HT-29 (cell line): ENCODE data around the gene RGS14. TPM values are rescaled to one million over a fixed set of nuclear protein-coding genes. Genes with fewer than 3 reads are reported as not detected.
"Not testable (repeated sequence)": the region's sequence is repeated elsewhere in the genome, so short reads cannot be mapped to it uniquely, and the experiment has no call there.

Source experiments
- DNase-seq: peaks from one replicate; pipeline ENCODE4 v3.0.0-alpha.2; 2015; ENCODE audit warnings: low spot score
- total RNA-seq: library from RNA; depleted of rRNA; stranded (reverse); fragments of >200 nt; shearing (Covaris generic); gene quantifications from 2 replicates; pipeline ENCODE4 v1.2.3, GENCODE V29; 2014; rRNA removed

The RGS14 gene
- total RNA-seq, 1 experiment from 2014 or later, result 48.9 TPM

DNA sequence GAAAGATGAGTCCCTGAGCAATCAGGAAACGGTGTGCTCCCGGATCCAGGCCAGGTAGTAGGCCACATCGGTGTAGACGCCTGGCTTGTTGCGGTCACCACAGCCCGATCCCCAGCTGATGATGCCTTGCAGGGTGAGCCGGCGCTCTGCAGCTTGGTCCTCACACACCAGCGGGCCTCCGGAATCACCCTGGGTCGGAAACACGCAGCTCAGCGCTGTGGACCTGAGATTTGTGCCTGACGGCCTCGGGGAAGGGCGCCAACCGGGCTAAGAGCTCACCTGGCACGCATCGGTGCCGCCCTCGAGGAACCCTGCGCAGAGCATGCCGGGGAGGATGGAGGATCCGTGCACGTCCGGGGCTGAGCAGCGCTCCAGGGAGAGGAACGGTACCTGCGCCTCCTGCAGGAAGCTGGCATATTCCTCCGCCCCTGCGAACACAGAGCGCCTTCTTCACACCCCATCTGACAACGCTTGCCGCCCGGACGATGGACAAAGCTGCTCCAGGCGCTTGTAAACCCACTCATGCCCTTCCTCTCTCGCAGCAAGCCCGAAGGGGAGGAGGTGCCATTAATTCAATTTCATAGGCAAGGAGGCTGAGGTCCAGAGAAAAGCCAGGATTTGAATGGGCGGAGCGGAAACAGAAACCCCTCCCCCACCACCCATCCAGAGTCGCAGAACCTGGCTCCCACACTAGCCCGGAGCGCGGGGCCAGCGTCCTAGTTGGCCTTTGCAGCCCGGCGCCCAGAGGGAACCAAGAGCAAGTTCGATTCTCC is 44.7 kb downstream of the RGS14 start:
- DNase-seq, result peak; percentile 92

DNA sequence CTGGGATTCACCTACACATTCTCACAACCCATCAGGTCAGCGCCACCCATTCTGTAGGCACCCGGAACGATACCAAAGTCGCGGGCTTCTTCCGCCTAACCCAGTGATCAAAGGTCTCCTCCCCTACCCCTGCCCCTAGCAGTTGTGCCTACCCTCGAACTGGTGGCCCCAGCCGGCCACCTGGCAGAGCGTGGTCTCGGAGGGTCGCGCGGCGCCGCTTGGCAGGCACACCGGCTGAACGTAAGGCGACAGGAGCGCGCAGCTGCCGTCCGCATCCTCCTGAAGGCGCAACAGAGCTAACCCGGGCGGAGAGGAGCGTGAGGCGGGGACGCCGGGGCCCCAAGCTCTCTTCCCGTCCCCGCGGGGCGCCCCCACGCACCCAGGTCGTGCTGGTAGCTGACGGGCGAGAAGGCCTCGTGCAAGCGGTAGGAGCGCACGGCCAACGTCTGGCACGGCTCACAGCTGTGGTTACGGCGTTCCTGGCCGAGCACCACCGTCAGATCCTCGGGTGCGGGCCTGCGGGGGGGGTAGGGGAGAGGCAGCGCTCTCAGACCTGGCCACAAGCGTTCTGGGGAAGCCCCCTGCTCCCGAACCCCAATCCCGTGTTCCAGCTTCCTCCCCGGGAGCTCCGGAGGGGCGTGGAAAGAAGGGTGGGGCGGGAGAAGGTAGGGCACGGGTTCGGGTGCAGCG is 45.5 kb downstream of the RGS14 start:
- peak; percentile 61 for DNase-seq

DNA sequence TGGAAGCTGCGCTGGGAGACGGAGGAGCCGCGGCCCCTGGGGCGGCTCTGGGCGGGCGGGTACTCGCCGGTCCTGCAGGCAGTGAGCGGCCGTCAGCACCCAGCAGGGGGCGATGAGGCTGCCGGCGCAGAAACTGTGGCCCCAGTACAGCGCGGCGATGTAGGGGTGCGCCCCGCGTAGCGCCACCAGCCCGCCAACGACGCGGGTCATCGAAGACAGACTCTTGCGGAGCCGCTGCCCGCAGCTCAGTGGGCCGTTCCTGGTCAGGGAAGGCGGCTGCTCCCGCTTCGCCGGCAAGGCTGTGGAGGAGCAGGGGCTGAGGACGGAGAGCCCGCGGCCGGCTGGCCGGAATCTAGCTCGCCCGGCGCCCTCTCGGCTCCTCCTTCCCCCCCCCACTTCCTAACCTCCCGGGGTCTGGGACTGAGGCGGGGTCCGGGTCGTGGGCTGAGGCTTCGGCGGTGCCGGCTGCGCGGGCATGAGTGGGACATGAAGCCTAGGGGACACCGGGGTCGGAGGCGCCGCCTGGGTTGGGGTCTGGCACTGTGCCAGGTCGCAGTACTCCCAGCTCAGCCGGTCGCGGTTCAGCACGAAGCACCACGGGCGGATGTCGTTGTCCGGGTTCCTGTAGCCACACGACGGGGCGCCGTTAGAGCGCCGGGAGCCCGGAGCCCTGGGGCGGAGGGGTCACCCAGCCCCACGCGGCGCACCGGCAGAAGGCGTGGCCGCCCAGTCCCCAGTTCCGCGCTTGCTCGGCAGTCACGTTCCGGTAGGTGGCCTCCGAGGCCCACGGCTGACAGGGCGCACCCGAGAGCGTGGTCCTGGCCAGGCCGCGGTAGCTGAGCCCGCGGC is 46.3 kb downstream of the RGS14 start:
- peak; percentile 85 for DNase-seq

DNA sequence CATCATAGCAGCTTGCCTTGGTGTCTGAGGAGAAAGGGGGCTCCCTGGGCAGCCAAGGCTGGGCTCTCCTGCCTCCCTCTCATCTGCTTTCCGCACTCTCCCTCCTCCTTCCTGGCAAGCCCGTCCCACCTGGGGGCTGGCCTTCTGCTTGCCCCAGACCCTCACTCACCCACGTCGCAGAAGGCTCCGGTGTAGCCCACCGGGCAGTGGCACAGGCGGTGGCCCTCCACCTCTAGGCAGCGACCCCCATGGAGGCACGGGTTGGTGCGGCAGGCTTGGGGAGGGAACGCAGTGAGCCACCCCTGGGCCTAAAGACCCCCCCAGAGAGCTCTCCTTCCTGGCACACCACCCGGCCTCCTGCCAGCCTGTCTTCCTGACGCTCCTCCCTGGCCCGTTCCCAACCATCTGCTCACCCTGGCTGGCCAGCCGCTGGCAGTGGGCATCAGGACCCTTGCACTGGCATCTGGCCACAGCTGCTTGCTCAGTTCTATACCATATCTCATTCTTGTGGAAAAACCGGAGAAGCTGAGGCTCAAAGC is 47.0 kb downstream of the RGS14 start:
- DNase-seq, result no peak

DNA sequence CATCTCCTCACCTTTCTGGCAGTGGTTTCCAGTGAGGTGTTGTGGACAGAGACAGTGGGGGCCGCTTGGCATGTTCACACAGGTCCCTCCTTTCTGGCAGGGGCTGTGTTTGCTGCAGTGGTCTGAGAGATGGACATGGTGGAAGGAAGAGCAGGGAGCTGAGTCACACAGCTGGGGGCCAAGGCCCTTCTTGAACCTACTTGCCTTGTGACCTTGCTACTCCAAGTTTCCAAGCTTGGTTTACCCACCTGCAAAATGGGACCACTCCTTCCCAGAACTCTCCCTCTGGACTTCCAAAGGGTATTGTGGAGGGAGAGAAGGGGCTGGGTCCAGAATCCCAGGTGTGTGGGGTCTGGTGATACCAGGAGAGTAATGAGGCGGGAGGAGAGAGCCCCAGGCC is 47.6 kb downstream of the RGS14 start:
- no peak for DNase-seq

DNA sequence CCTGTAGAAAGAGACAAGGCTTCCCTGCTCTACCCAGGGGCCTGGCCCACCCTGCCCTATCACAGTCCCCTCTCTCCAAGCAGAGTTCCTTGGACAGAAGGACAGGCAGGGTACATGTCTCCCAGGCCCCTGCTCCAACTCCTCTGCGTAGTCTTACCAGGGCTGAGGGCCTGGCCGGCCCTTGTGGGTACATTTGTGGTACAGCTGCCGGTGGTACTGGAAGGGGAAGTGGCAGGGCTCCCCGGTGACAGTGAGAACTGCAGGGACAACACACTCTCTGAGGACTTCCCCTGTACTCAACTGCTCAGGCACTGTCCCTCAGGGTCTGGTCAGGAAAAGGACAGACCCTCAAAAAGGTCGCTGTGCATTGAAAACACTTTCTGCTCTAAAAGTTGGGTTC is 48.1 kb downstream of the RGS14 start:
- DNase-seq, result no peak

DNA sequence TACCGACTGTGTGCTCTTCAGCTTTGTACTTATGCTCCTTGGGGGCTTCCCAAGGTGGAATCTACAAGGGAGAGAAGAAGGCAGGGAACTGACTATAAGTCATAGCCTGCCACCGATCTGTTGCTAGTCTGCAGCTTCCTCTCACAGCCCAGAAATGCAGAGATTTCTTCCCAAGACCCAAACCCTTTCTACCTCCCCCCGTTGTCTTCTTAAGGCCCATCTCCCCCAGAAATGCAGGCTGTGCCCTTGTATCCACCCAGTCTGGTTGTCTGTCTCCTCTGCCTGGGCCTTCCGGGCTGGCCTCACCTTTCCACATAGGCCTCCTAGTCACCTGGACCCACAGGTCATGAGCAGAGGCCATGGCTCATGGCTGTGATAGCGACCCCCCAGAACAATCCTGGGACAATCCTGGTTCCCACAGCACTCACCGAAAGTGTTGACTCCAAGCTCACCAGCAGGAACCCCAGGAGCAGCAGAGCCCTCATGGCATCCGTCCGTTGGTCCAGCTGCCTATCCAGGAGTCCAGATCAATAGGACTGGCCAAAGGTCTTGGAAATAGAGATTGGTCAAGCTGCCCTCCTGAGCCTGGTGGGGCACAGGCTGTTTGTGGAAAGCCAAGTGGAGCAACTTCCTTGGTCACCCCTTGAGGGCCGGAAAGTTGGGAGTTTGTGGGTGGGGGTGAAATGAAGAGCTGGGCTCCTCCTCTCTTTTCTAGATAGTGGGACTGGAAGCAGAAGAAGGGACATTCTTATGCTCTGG is 51.5 kb downstream of the RGS14 start, which contains the start of gene F12:
Gene F12 (minus strand): TSS at position 522 of the 759 bp plus-strand sequence. CDS start 37 bp downstream, at position 485.
- DNase-seq, result no peak

DNA sequence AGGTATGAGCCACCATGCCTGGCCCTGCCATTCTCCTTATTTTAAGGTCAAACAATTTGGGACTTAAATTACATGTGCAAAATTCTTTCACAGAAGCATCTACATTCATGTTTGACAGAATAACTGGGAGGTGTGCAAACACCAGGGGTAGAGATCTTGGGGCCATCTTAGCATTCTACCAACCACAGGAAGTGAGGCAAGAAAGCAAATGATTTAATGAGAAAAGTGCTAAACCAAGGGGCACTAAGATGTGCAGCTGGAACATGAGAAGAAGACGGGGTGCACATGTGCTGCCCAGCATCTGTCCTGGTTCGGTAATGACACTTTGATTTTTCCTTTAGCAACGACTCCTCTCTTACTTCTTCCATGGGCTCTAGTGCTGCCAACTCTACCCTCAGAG is 52.9 kb downstream of the RGS14 start:
- DNase-seq, result no peak

DNA sequence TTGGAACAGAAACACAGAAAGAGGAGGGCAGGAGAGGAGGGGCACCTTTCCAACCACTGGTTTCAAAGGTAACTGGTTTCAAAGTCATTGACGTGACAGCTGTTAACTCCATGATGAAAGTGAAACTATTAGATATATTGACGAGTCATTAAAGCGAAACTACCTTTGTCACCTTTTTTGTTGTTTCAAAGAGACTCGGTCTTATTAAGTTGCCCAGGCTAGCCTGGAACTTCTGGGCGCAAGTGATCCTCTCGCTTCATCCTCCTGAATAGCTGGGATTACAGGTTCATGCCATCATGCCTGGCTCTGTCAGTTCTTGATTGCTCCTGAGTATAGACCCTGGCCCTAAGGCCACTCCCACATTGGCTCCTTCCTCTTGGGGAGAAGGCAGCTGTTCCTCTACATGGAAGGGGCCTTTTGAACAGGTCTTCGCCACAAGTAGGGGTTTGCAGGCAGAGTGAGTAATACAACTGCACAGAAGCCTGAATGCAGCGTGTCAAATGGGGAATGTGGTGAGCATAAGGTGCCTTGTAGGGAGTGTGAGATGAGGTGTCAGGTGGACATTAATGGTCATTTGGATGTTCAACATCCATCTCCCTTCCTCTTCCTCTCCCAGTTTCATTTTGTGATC is 55.0 kb downstream of the RGS14 start:
- no peak for DNase-seq

DNA sequence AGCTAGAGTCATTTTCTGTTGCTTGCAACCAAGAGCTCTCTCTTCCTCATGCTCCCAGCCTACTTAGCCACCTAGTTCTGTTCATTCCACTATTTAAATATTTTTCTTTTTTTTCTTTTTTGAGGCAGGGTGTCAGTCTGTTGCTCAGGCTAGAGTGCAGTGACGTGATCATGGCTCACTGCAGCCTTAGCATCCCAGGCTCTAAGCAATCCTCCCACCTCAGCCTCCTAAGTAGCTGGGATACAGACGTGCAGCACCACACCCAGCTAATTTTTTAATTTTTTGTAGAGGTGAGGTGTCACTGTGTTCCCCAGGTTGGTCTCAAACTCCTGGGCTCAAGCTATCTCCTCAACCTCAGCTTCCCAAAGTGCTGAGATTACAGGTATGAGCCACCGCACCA is 56.8 kb downstream of the RGS14 start:
- no peak for DNase-seq

DNA sequence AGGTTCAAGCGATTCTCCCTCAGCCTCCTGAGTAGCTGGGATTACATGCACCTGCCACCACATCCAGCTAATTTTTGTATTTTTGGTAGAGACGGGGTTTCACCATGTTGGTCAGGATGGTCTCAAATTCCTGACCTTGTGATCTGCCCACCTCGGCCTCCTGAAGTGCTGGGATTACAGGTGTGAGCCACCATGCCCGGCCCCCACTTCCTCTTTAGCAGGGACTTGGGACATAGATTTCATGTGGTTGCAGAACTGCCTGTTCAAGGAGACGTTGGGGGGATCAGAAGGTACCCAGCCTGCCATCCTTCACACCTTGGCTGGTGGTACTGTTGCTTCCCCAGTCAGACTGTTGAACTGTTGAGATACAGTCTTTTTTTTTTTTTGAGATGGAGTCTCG is 59.4 kb downstream of the RGS14 start:
- not testable (repeated sequence) for DNase-seq

DNA sequence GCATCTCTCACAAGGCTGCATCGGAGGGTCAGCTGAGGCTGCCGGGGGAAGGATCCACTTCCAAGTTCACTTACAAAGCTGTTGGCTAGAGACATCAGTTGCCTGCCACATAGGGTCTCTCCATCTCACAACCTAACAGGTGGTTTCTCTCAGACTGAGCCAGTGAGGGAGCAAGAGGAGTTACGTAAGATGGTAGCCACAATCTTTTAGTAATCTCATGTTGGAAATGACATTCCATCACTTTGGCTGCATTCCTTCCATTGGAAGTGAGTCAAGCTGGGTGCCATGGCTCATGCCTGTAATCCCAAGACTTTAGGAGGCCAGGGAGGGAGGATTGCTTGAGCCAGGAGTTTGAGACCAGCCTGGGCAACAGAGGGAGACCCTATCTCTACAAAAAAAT is 61.3 kb downstream of the RGS14 start:
- no peak for DNase-seq

DNA sequence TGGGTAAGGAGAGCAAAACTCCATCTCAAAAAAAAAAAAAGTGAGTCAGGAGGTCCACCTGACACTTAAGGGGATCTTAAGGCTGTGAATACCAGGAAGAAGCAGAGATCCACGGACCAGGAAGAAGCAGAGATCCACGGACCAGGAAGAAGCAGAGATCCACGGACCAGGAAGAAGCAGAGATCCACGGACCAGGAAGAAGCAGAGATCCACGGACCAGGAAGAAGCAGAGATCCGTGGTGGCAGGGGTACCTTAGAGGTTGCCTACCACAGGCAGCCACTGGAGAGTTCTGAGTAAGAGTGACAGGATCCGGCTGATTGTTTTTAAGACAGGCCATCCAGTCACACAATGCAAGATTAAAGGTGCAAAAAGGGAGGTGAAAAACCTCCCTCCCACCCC is 62.7 kb downstream of the RGS14 start:
- not testable (repeated sequence) for DNase-seq

DNA sequence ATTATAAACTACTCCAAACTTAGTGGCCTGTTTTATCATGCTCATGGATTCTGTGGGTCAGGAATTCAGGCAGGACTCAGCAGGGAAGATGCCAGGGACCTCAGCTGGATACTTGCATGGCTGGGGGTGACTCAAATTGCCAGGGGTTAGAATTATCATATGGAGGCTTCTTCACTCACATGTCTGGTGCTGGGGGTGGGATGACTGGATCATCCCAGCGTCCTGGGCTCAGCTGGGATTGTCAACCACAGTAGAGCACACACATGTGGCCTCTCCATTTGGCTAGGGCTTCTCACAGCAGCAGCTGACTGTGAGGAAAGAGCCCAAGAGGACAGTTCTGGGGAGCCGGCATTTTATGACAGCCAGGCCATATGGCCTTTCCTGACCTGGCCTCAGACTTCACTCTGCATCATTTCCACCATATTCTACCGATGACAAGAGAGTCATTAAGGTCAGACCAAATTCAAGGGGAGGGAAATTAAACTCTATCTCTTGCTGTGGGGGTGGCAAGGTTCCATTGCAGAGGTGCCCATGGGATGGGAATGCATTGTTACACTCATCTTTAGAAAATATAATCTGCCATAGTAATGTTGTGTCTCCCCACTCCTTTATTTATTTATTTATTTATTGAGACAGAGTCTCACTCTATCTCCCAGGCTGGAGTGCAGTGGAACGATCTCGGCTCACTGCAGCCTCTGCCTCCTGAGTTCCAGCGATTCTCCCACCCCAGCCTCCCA is 63.5 kb downstream of the RGS14 start:
- DNase-seq, result no peak

Other genes starting within 250 kb of the RGS14 start
- gene NSD1, start 224.2 kb upstream of the RGS14 start, total RNA-seq, result 21.9 and 29.4 TPM in 2 replicates
- gene RAB24, start 54.2 kb upstream of the RGS14 start, total RNA-seq, result 33.7 and 33.8 TPM in 2 replicates
- gene PRELID1, start 54.1 kb upstream of the RGS14 start, total RNA-seq, result 556 and 582 TPM in 2 replicates
- 55.7 and 75.5 TPM in 2 replicates for gene MXD3, start 46.0 kb upstream of the RGS14 start, total RNA-seq
- gene LMAN2, start 6.3 kb upstream of the RGS14 start, total RNA-seq, result 234 and 262 TPM in 2 replicates
- gene SLC34A1, start 26.5 kb downstream of the RGS14 start, total RNA-seq, result not detected in 2 replicates
- gene PFN3, start 42.7 kb downstream of the RGS14 start, total RNA-seq, result not detected in 2 replicates
- 52.9 TPM in 2 replicates for gene F12, start 51.6 kb downstream of the RGS14 start, total RNA-seq
- gene GRK6, start 68.8 kb downstream of the RGS14 start, total RNA-seq, result 87.7 and 94.2 TPM in 2 replicates
- 69.3 and 86.7 TPM in 2 replicates for gene PRR7, start 88.9 kb downstream of the RGS14 start, total RNA-seq
- 11.3 and 12.9 TPM in 2 replicates for gene DBN1, start 115.7 kb downstream of the RGS14 start, total RNA-seq
- gene PDLIM7, start 139.7 kb downstream of the RGS14 start, total RNA-seq, result 32.2 and 34.7 TPM in 2 replicates
- 1.6 and 1.9 TPM in 2 replicates for gene DOK3, start 151.9 kb downstream of the RGS14 start, total RNA-seq
- gene DDX41, start 159.0 kb downstream of the RGS14 start, total RNA-seq, result 240 and 269 TPM in 2 replicates
- 32.8 and 61.4 TPM in 2 replicates for gene FAM193B, start 196.6 kb downstream of the RGS14 start, total RNA-seq
- 115 and 119 TPM in 2 replicates for gene TMED9, start 234.3 kb downstream of the RGS14 start, total RNA-seq
- gene B4GALT7, start 242.2 kb downstream of the RGS14 start, total RNA-seq, result 25.0 and 31.8 TPM in 2 replicates